Peyer's patch (tissue), 4 donors: ENCODE results near the gene DST.

Experiments
- CTCF ChIP-seq, 6 experiments: fragments of 450-650 bp in 4 of 6; fragments of 200-600 bp in 2 of 6; sonication (generic) in 1 of 6; IDR thresholded peaks; one replicate each; pipeline ENCODE4 v1.5.1; 2017 to 2019; ENCODE audit warnings: antibody characterized with exemption in 6 of 6, mild to moderate bottlenecking in 3 of 6, moderate library complexity in 1 of 6
- POLR2A ChIP-seq, 2 donors: fragments of 450-650 bp; IDR thresholded peaks; one replicate each; pipeline ENCODE4 v1.5.1; 2017; ENCODE audit warnings: antibody characterized with exemption in 2 of 2, mild to moderate bottlenecking in 2 of 2, moderate library complexity in 2 of 2

- no peak for TF ChIP-seq CTCF (IDR thresholded peaks at IDR 0.05)
- TF ChIP-seq POLR2A (IDR thresholded peaks at IDR 0.05): no peak
Observed at GRCh38 chr6:56497240-56497639, 145.4 kb downstream of the DST start.
